K562 (cell line): ENCODE data around the gene TXLNB.

Experiments
- FOXJ2 ChIP-seq: fragments of 200-800 bp; sonication (Bioruptor generic); IDR thresholded peaks from 2 replicates; pipeline ENCODE4 v1.6.1; 2016; ENCODE audit warnings: missing genetic modification characterization, missing compliant biosample characterization
- JUNB ChIP-seq: fragments of 450-650 bp; formaldehyde crosslinking; conservative IDR thresholded peaks from 2 replicates; pipeline ENCODE4 v1.4.0; 2020; ENCODE audit warnings: mild to moderate bottlenecking
- MED1 ChIP-seq: sonication (generic); formaldehyde crosslinking; IDR thresholded peaks from 2 replicates; pipeline ENCODE4 v1.8.1; 2023; ENCODE audit warnings: missing genetic modification reagents, borderline replicate concordance
- PHB ChIP-seq: fragments of 250-450 bp; sonication (Bioruptor Pico); IDR thresholded peaks from 2 replicates; pipeline ENCODE4 v1.5.0; 2021
- SREBF1 ChIP-seq: fragments of 150-350 bp; IDR thresholded peaks from 2 replicates; pipeline ENCODE4 v1.6.1; 2014; ENCODE audit warnings: antibody characterized with exemption, low read depth, low read length, borderline replicate concordance
- TGIF2 ChIP-seq: sonication (generic); formaldehyde crosslinking; IDR thresholded peaks from 2 replicates; pipeline ENCODE4 v1.8.1; 2022; ENCODE audit warnings: mild to moderate bottlenecking, missing genetic modification reagents, moderate library complexity

DNA sequence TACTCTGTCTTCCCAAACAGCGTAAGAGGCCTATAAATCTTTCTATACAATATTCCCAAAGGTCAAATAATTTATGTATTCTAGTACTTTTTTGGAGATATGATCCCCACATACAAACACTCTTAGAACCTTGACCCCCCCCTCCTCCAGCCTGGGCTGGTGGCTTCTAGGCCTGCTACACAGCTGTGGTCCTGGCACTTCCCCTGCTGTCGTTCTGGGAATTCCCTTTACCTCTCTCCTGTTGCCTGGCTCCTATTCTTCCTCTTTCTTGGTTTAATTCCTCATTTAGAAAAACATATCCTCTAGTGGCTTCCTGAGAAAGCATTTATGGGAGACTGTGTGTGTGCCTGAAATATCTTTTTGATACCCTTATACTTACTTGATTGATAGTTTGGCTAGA, 4.1 kb upstream of the TXLNB start:
- TF ChIP-seq MED1 (CRISPR knock-in tag) (no peak), SREBF1 (no peak), FOXJ2 (tag) (no peak), TGIF2 (CRISPR knock-in tag) (no peak), JUNB (CRISPR knock-in tag) (no peak), PHB (CRISPR knock-in tag) (no peak)
